HG02870 (cell line): ENCODE measurements around the gene NKX6-2.
"Not testable (repeated sequence)": the region's sequence is repeated elsewhere in the genome, so short reads cannot be mapped to it uniquely, and the experiment has no call there.

Experiments used
- ATAC-seq: cut with Tn5 transposase; IDR thresholded peaks from one replicate; pipeline ENCODE4 v1.9.1; 2021; ENCODE audit warnings: mild to moderate bottlenecking, moderate library complexity; ENCODE audit not compliant: unreplicated experiment

The NKX6-2 gene

DNA sequence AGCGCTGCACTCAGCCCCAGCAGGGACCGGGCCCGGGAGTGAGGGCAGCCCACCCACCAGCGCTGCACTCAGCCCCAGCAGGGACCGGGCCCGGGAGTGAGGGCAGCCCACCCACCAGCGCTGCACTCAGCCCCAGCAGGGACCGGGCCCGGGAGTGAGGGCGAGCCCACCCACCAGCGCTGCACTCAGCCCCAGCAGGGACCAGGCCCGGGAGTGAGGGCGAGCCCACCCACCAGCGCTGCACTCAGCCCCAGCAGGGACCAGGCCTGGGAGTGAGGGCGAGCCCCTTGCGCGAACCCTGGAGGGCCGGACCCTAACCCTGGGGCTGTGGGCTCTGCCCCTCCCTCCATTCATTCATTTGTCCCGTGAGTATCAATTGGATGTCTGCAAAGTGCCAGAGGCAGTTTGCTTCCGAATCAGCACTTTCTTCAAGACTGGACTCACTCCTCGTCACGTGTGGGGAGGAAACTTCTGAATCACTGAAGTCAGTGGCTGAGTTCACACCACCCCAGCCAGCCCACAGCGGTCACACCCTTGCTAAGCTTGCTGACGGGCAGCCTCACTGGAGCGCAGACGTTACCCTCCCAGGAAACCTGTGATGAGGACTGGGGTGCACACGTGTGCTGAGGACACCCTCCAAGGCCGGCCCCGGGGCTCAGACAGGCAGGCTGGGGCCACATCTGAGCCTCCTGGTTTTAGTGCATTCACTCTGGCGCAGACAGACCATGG lies 42.6 kb downstream of the NKX6-2 start:
- not testable (repeated sequence) for ATAC-seq

DNA sequence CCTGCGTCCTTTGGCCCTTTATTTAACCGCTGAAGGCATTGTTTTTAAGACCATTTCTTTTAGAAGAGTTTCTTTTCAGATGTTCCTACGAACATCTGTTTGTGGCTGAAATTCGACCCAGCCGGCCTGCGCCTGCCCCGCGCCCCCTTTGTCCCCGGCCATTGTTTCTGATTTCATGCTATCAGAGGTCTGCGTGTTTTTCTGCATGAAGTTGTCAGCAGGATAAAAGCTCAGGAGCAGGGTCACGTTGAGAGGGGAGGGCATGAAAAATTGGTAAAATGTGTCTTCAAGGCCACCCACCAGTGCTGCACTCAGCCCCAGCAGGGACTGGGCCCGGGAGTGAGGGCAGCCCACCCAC lies 43.1 kb downstream of the NKX6-2 start:
- no peak for ATAC-seq

- no peak for ATAC-seq
Observed at GRCh38 chr10:132742167-132742836, 43.6 kb downstream of the NKX6-2 start.

GRCh38 chr10:132740588-132740987 lies 45.4 kb downstream of the NKX6-2 start:
- no peak for ATAC-seq

DNA sequence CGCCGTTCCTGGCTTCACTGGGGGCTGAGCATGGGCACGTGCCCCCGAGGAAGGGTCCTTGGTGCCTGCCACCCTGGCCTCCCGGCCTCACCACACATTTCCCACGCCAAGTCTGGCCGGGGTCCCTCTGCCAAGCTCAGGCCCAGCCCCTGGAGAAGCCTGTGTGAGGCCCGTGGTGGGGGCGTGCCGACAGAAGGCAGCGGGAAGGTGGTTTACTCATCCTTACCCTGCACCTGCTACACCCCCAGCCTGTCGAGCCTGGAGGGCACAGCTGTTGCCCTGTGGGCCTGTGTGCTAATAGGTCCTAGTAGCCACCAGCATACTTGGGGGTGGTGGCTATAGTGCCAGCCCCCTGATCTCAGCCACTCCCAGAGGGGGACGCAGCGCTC lies 46.7 kb downstream of the NKX6-2 start:
- ATAC-seq, result no peak

- ATAC-seq, result no peak
Observed at GRCh38 chr10:132738454-132739224, 47.3 kb downstream of the NKX6-2 start.

DNA sequence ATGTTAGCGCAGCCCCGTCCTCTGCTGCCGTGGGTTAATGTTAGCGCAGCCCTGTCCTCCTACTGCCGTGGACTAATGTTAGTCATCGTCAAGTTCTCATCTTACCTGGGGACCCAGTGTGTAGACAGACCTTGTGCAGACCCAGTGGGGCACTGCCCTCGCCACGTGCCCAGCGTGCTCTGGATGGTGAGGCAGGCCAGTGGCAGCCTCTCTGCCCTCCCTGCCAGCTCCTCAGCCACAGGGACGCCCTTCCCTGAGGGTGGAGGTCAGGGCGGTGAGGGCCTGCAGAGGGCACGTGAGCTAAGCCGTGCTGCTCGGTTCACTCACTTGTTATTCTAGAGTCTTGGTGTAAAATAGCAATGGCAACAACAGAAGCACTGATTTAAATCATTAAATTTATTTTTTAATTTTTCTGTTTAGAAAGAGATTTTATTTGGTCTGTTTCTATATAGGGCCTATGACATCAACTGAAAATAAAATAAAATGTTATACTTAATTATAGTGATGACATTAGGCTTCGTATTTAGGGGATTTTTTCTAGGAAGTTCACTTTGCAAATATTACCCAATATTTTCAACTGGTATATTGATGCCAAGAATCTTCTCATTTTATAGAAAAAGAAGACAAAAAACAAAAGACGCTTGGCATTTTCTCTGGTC lies 48.4 kb downstream of the NKX6-2 start:
- no peak for ATAC-seq

DNA sequence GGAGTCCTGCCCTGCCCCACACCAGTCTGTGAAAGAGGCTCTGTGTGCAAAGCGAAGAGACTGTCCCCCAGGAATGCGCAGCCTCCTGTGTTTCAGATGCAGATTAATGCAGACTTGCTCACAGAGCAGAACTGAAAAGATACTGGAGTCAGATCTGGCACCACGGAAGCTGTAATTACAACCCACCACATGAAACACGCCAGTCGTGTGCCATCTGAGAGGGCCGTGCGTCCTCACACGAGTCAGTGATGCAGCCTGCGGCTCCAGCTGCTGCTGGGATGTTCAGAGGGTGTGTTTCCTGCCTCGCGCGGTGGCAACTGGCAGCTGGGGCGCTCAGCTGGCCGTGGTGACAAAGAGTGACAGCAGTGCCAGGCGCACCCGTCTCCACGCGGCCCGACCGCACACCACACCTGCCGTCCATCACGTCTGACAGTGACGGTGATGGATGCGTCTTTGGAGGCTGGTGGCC lies 50.0 kb downstream of the NKX6-2 start:
- ATAC-seq, result no peak

- no peak for ATAC-seq
Observed at GRCh38 chr10:132735341-132735775, 50.6 kb downstream of the NKX6-2 start.

- ATAC-seq, result no peak
Observed at GRCh38 chr10:132733926-132734325, 52.0 kb downstream of the NKX6-2 start.
